Effector memory CD4-positive, alpha-beta T cell (primary cell): ENCODE measurements around the gene SYT8.

Source experiments
- DNase-seq, 3 donors: peaks; one replicate each; pipeline ENCODE4 v3.0.0-alpha.2; 2020
- H3K27ac ChIP-seq: 2 replicates; pipeline ENCODE4 v1.7.0; 2013; ENCODE audit warnings: mild to moderate bottlenecking, low read length, moderate library complexity; ENCODE audit not compliant: insufficient read depth, poor library complexity, severe bottlenecking
- H3K27me3 ChIP-seq: replicated peaks from 2 replicates; pipeline ENCODE4 v1.7.0; 2013; ENCODE audit warnings: mild to moderate bottlenecking, low read length; ENCODE audit not compliant: insufficient read depth, control insufficient read depth, poor library complexity, severe bottlenecking
- H3K36me3 ChIP-seq: 2 replicates; pipeline ENCODE4 v1.7.0; 2013; ENCODE audit warnings: mild to moderate bottlenecking, low read length, moderate library complexity; ENCODE audit not compliant: control insufficient read depth, insufficient read depth
- H3K4me1 ChIP-seq: 2 replicates; pipeline ENCODE4 v1.7.0; 2013; ENCODE audit warnings: low read length, mild to moderate bottlenecking; ENCODE audit not compliant: control insufficient read depth, insufficient read depth, poor library complexity, severe bottlenecking
- H3K4me3 ChIP-seq: 2 replicates; pipeline ENCODE4 v1.7.0; 2013; ENCODE audit warnings: low read length, low read depth, mild to moderate bottlenecking; ENCODE audit not compliant: insufficient read depth, poor library complexity, severe bottlenecking
- H3K9me3 ChIP-seq: 2 replicates; pipeline ENCODE4 v1.7.0; 2013; ENCODE audit warnings: mild to moderate bottlenecking, low read length, moderate library complexity; ENCODE audit not compliant: control insufficient read depth

SYT8 gene

DNA sequence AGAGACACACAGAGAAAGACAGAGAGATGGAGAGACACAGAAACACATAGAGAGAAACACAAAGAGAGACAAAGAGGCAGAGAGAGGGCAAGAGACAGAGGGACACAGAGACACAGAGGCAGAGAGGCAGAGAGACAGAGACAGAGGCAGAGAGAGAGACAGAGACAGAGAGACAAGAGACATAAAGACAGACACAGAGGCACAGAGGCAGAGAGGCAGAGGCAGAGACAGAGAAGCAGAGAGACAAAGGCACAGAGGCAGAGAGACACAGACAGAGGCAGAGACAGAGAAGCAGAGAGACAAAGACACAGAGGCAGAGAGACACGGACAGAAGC, 10.3 kb downstream of the SYT8 start:
- H3K4me1 ChIP-seq: peaks cover 47% of the 10 kb centered on the region
- H3K9me3 ChIP-seq: no peaks in the 10 kb centered on the region
- no peaks in the 10 kb centered on the region for H3K27me3 ChIP-seq
- peak overlapping the region; percentile 19 for H3K4me3 ChIP-seq
- no peaks in the 10 kb centered on the region for H3K36me3 ChIP-seq
- DNase-seq: no peak
- H3K27ac ChIP-seq: peak overlapping the region; percentile 49

GRCh38 chr11:1845561-1846452, 11.0 kb downstream of the SYT8 start:
- Histone ChIP-seq H3K27me3 (no peaks in the 10 kb centered on the region), H3K4me1 (peaks cover 51% of the 10 kb centered on the region), H3K27ac (peak overlapping the region; percentile 4), H3K9me3 (no peaks in the 10 kb centered on the region), H3K4me3 (no peak overlapping the region), H3K36me3 (no peaks in the 10 kb centered on the region)
- DNase-seq: no peak

DNA sequence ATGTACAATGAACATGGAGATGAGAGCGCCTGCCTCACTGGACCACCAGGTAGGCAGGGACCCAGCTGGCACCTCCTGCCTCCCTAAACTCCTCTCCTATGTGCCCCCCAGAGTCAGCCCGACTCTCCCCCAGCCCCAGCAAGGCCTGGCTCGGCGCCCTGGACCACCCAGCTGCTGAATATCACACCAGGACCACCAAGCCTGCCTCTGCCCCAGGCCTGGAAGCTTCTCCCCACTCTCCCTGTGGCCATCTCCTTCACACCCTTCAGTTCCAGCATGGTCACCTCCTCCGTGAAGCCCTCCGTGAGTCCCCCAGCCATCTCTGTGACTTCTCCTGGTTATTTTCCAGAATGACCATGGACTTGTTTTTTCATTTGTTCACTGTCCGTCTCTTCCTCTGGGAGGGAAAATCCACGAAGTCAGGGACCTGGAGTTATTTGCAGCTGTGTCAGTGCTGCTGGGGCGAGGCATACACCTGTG, 11.7 kb downstream of the SYT8 start:
- Histone ChIP-seq H3K27me3 (no peaks in the 10 kb centered on the region), H3K9me3 (no peaks in the 10 kb centered on the region), H3K36me3 (no peaks in the 10 kb centered on the region), H3K27ac (no peak overlapping the region), H3K4me1 (peaks cover 56% of the 10 kb centered on the region), H3K4me3 (no peak overlapping the region)
- DNase-seq: no peak

DNA sequence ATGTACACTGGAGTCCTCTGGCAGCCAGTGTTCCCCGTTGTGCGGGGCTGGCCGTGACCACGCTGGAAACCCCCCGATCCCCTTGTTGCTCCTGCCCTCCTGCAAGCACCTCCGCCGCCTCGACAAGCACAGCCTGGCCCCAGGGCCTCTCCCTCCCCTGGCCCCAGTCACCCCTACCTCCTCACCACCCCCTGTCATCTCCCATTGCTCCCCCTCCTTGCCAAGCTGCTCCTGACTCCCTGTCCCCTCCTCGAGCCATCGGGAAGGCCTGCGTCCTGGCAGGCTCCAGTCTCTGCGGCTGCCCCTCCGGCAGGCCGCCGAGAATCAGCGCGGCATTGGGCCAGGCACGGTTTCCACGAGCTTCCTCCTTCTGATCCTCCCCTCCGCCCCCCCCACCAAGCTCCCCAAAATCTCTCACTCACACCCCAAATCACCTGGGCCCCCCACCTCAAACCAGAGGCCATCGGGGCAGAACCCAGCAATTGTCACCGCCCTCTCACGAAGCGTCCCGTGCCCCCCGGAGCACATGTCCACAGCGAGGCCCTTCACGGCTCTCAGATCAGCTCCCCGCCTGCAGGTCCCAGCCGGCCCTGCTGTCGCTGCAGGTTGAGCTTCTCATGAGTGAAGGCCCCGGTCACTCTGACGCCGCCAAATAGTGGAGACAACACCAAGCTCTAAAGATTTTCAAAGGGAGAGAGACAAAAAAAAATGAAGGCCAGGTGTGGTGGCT, 12.4 kb downstream of the SYT8 start:
- no peak for DNase-seq
- no peak overlapping the region for H3K4me3 ChIP-seq
- H3K36me3 ChIP-seq: no peaks in the 10 kb centered on the region
- no peaks in the 10 kb centered on the region for H3K27me3 ChIP-seq
- H3K27ac ChIP-seq: no peak overlapping the region
- H3K9me3 ChIP-seq: no peaks in the 10 kb centered on the region
- peaks cover 63% of the 10 kb centered on the region for H3K4me1 ChIP-seq

GRCh38 chr11:1847926-1848639, 13.3 kb downstream of the SYT8 start:
- H3K27ac ChIP-seq: no peak overlapping the region
- no peak for DNase-seq
- H3K27me3 ChIP-seq: no peaks in the 10 kb centered on the region
- no peak overlapping the region for H3K4me3 ChIP-seq
- H3K9me3 ChIP-seq: no peaks in the 10 kb centered on the region
- peaks cover 68% of the 10 kb centered on the region for H3K4me1 ChIP-seq
- no peaks in the 10 kb centered on the region for H3K36me3 ChIP-seq

- no peaks in the 10 kb centered on the region for H3K9me3 ChIP-seq
- H3K27me3 ChIP-seq: no peaks in the 10 kb centered on the region
- H3K36me3 ChIP-seq: no peaks in the 10 kb centered on the region
- DNase-seq: no peak
- H3K27ac ChIP-seq: peak overlapping the region; percentile 85
- H3K4me3 ChIP-seq: no peak overlapping the region
- H3K4me1 ChIP-seq: peaks cover 64% of the 10 kb centered on the region
Measured at GRCh38 chr11:1848640-1849430, 14.0 kb downstream of the SYT8 start.

GRCh38 chr11:1851468-1852180, 16.8 kb downstream of the SYT8 start:
- Histone ChIP-seq H3K36me3 (peaks cover 7% of the 10 kb centered on the region), H3K4me1 (peaks cover 60% of the 10 kb centered on the region), H3K4me3 (peak overlapping the region; percentile 87), H3K27ac (peak overlapping the region; percentile 85), H3K27me3 (no peaks in the 10 kb centered on the region), H3K9me3 (no peaks in the 10 kb centered on the region)
- DNase-seq: no peak

DNA sequence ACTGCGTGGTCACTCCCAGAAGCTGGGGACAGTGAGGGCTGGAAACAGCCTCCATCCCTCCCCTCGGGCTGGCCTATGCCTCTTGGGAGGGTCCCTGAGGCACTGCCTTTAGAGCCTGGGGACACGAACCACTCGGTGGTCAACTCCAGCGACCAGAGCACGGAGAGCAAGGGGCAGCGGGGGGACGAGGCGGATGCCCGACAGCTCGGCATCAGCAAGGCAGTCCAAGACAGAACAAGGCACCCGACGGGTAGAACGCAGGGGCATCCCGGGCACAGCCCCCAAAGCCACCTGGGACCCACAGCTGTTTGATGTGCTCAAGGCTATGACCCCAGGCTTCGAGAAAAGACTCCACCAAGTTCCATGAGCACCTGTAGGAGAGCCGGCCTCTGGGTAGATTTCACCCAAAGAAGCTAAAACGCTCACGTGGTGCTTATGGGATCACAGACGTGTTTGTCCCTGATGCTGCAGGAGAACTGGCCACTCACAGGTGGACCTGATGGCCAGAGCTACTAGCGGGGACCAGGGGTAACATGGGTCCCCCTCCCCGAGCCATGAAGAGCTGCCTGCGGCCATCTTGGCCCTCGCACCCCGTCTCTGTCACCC, 17.6 kb downstream of the SYT8 start:
- peaks cover 66% of the 10 kb centered on the region for H3K4me1 ChIP-seq
- no peaks in the 10 kb centered on the region for H3K9me3 ChIP-seq
- H3K36me3 ChIP-seq: peaks cover 9% of the 10 kb centered on the region
- peak overlapping the region; percentile 87 for H3K4me3 ChIP-seq
- no peaks in the 10 kb centered on the region for H3K27me3 ChIP-seq
- DNase-seq: no peak
- peak overlapping the region; percentile 85 for H3K27ac ChIP-seq

DNA sequence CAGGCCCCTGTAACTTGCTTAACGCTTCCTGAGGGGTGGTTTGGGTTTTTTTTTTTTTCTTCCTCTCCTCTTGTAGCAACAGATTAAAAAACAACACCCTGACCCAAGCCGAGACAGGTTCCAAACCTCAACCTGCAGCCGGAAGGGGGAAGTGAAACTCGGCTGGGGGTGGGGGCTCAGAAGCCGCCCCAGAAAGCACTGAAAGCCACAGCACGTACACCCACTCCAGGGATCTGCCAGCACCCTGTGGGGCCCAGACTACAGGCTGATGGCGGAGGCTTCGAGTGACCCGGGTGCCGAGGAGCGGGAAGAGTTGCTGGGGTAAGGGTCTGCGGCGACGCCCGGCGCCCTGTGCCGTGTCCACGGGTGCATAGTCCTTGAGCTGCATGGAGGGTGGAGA, 18.1 kb downstream of the SYT8 start, which contains the start of gene LSP1:
Gene LSP1 (plus strand): TSS at position 208 of the 400 bp plus-strand sequence. CDS start 61 bp downstream, at position 269.
- Histone ChIP-seq H3K4me1 (peaks cover 70% of the 10 kb centered on the region), H3K27me3 (no peaks in the 10 kb centered on the region), H3K9me3 (no peaks in the 10 kb centered on the region), H3K4me3 (peak within 1 kb of the TSS; percentile 87), H3K27ac (peak within 1 kb of the TSS; percentile 85), H3K36me3 (peaks cover 9% of the 10 kb centered on the region)
- DNase-seq: peak; percentile 64 to 79 (median 65)
